CD4-positive, CD25-positive, alpha-beta regulatory T cell (primary cell): ENCODE measurements around the gene CES3. TPM values are rescaled to one million over a fixed set of nuclear protein-coding genes. Genes with fewer than 3 reads are reported as not detected.

Source experiments
- ATAC-seq, 2 donors: fragments of 150-1000 bp; cut with Tn5 transposase; one replicate each; pipeline ENCODE4 v1.10.0; 2021; ENCODE audit warnings: low read depth in 2 of 2, moderate number of reproducible peaks in 2 of 2, moderate library complexity in 1 of 2
- DNase-seq, 3 donors: peaks; one replicate each; pipeline versions ENCODE4 v3.0.0 to v3.0.0-alpha.2; 2012 to 2022; ENCODE audit warnings: mixed read lengths in 1 of 3
- H3K27ac ChIP-seq: one replicate; pipeline ENCODE4 v1.7.0; 2013; ENCODE audit warnings: mild to moderate bottlenecking, low read length; ENCODE audit not compliant: insufficient read depth, poor library complexity, severe bottlenecking
- H3K27me3 ChIP-seq: one replicate; pipeline ENCODE4 v1.7.0; 2013; ENCODE audit warnings: low read length; ENCODE audit not compliant: control insufficient read depth, insufficient read depth
- H3K36me3 ChIP-seq: one replicate; pipeline ENCODE4 v1.7.0; 2013; ENCODE audit warnings: mild to moderate bottlenecking, low read length, moderate library complexity; ENCODE audit not compliant: control insufficient read depth, insufficient read depth
- H3K4me1 ChIP-seq: 2 replicates; pipeline ENCODE4 v1.7.0; 2013; ENCODE audit warnings: mild to moderate bottlenecking, low read length; ENCODE audit not compliant: insufficient read depth, control insufficient read depth, poor library complexity, severe bottlenecking
- H3K4me3 ChIP-seq: one replicate; pipeline ENCODE4 v1.7.0; 2013; ENCODE audit warnings: low read depth, mild to moderate bottlenecking, low read length, moderate library complexity
- H3K9me3 ChIP-seq, 2 experiments: 1 replicate in 1 of 2; 2 replicates in 1 of 2; pipeline ENCODE4 v1.7.0; 2013; ENCODE audit warnings: low read length in 2 of 2, mild to moderate bottlenecking in 1 of 2, moderate library complexity in 1 of 2; ENCODE audit not compliant: control insufficient read depth in 2 of 2
- H3K27ac Mint-ChIP-seq, 3 donors: one replicate each; pipeline ENCODE4 v1.8.0; 2020 to 2022; ENCODE audit warnings: mild to moderate bottlenecking in 3 of 3, mixed read lengths in 3 of 3, moderate library complexity in 2 of 3
- H3K27me3 Mint-ChIP-seq: one replicate; pipeline ENCODE4 v1.8.0; 2022; ENCODE audit warnings: mild to moderate bottlenecking, mixed read lengths
- H3K36me3 Mint-ChIP-seq: one replicate; pipeline ENCODE4 v1.8.0; 2020; ENCODE audit warnings: mixed read lengths
- H3K4me1 Mint-ChIP-seq, 4 donors: one replicate each; pipeline ENCODE4 v1.8.0; 2020 to 2022; ENCODE audit warnings: mixed read lengths in 4 of 4, mild to moderate bottlenecking in 1 of 4
- H3K4me3 Mint-ChIP-seq, 4 donors: one replicate each; pipeline ENCODE4 v1.8.0; 2020 to 2022; ENCODE audit warnings: mild to moderate bottlenecking in 4 of 4, mixed read lengths in 4 of 4, moderate library complexity in 3 of 4
- H3K9me3 Mint-ChIP-seq, 7 donors: one replicate each; pipeline ENCODE4 v1.8.0; 2020 to 2022; ENCODE audit warnings: mixed read lengths in 7 of 7, mild to moderate bottlenecking in 3 of 7, moderate library complexity in 2 of 7
- polyA plus RNA-seq, 4 donors: library from polyadenylated mRNA; unstranded; fragments of 300-500 nt; fragmentation: Illumina TruSeq; gene quantifications; one replicate each; pipeline ENCODE4 v1.2.3, GENCODE V29; 2021
- total RNA-seq: library from RNA; stranded (reverse); gene quantifications from one replicate; pipeline ENCODE4 v1.2.3, GENCODE V29; 2022

CES3 gene
- total and polyA plus RNA-seq, 5 donors from 2014 or later: 0.10 to 0.74 (median 0.27) TPM

- DNase-seq (no peak), ATAC-seq (no peak)
- H3K4me1 Mint-ChIP-seq: peaks cover 0 to 11% (median 6%) of the 10 kb centered on the region in 4 donors
- Histone ChIP-seq H3K27ac (no peak overlapping the region), H3K36me3 (no peaks in the 10 kb centered on the region), H3K9me3 (no peaks in the 10 kb centered on the region), H3K4me1 (no peaks in the 10 kb centered on the region), H3K4me3 (no peak overlapping the region), H3K27me3 (no peaks in the 10 kb centered on the region)
- no peaks in the 10 kb centered on the region for H3K36me3 Mint-ChIP-seq
- no peak overlapping the region for H3K4me3 Mint-ChIP-seq
- H3K27me3 Mint-ChIP-seq: no peaks in the 10 kb centered on the region
- H3K27ac Mint-ChIP-seq: no peak overlapping the region
- no peaks in the 10 kb centered on the region for H3K9me3 Mint-ChIP-seq
These were observed 60.3 kb downstream of the CES3 start for GRCh38 chr16:67021321-67021720.

- Mint-ChIP-seq H3K36me3 (no peaks in the 10 kb centered on the region), H3K9me3 (no peaks in the 10 kb centered on the region), H3K27ac (peak overlapping the region in 1 of 3 donors; percentile 5), H3K4me3 (no peak overlapping the region), H3K4me1 (peaks cover 4 to 10% (median 7%) of the 10 kb centered on the region in 4 donors), H3K27me3 (no peaks in the 10 kb centered on the region)
- Histone ChIP-seq H3K27ac (no peak overlapping the region), H3K9me3 (no peaks in the 10 kb centered on the region), H3K36me3 (no peaks in the 10 kb centered on the region), H3K27me3 (no peaks in the 10 kb centered on the region), H3K4me3 (no peak overlapping the region), H3K4me1 (no peaks in the 10 kb centered on the region)
- ATAC-seq (no peak), DNase-seq (no peak)
These were observed 61.6 kb downstream of the CES3 start for GRCh38 chr16:67022531-67023214.

GRCh38 chr16:67023689-67024088, 62.6 kb downstream of the CES3 start:
- Histone ChIP-seq H3K27ac (no peak overlapping the region), H3K36me3 (no peaks in the 10 kb centered on the region), H3K27me3 (no peaks in the 10 kb centered on the region), H3K4me3 (no peak overlapping the region), H3K9me3 (no peaks in the 10 kb centered on the region), H3K4me1 (peaks cover 7% of the 10 kb centered on the region)
- Mint-ChIP-seq H3K9me3 (no peaks in the 10 kb centered on the region), H3K4me3 (peak overlapping the region in 2 of 4 donors; percentile 29 to 83), H3K27ac (no peak overlapping the region), H3K4me1 (peaks cover 5 to 14% (median 9%) of the 10 kb centered on the region in 4 donors), H3K36me3 (no peaks in the 10 kb centered on the region), H3K27me3 (no peaks in the 10 kb centered on the region)
- DNase-seq: no peak
- no peak for ATAC-seq

Other genes with a start within 250 kb of the CES3 start
- 91.9 TPM for gene DYNC1LI2, start 209.7 kb upstream of the CES3 start, total RNA-seq
- 10 to 100 TPM; 22.4 to 30.6 (median 24.4) TPM for gene DYNC1LI2, start 209.7 kb upstream of the CES3 start, polyA plus RNA-seq
- 0.20 TPM for gene TERB1, start 159.7 kb upstream of the CES3 start, total RNA-seq
- gene TERB1, start 159.7 kb upstream of the CES3 start, polyA plus RNA-seq: not detected
- 68.1 TPM for gene NAE1, start 130.3 kb upstream of the CES3 start, total RNA-seq
- gene NAE1, start 130.3 kb upstream of the CES3 start, polyA plus RNA-seq: 10 to 100 TPM; 81.2 to 89.1 (median 86.5) TPM
- gene CA7, start 116.9 kb upstream of the CES3 start, total RNA-seq: not detected
- not detected for gene CA7, start 116.9 kb upstream of the CES3 start, polyA plus RNA-seq
- 7.1 TPM for gene PDP2, start 80.8 kb upstream of the CES3 start, total RNA-seq
- gene PDP2, start 80.8 kb upstream of the CES3 start, polyA plus RNA-seq: 1 to 10 TPM in 3 of 4 donors, under 1 TPM in 1; 0.07 to 2.0 (median 1.7) TPM
- gene CDH16, start 42.4 kb upstream of the CES3 start, total RNA-seq: not detected
- not detected for gene CDH16, start 42.4 kb upstream of the CES3 start, polyA plus RNA-seq
- gene RRAD, start 35.7 kb upstream of the CES3 start, total RNA-seq: 0.35 TPM
- gene RRAD, start 35.7 kb upstream of the CES3 start, polyA plus RNA-seq: not detected
- 64.6 TPM for gene CIAO2B, start 26.9 kb upstream of the CES3 start, total RNA-seq
- 100 to 1,000 TPM; 126 to 161 (median 147) TPM for gene CIAO2B, start 26.9 kb upstream of the CES3 start, polyA plus RNA-seq
- gene CES2, start 25.8 kb upstream of the CES3 start, total RNA-seq: 35.4 TPM
- 10 to 100 TPM; 19.3 to 22.5 (median 19.7) TPM for gene CES2, start 25.8 kb upstream of the CES3 start, polyA plus RNA-seq
- gene CES4A, start 27.3 kb downstream of the CES3 start, total RNA-seq: 11.9 TPM
- gene CES4A, start 27.3 kb downstream of the CES3 start, polyA plus RNA-seq: 1 to 10 TPM; 1.6 to 3.0 (median 2.7) TPM
- 108 TPM for gene CBFB, start 67.9 kb downstream of the CES3 start, total RNA-seq
- 100 to 1,000 TPM in 1 of 4 donors, 10 to 100 TPM in 3; 60.9 to 104 (median 77.2) TPM for gene CBFB, start 67.9 kb downstream of the CES3 start, polyA plus RNA-seq
- gene PHAF1, start 148.7 kb downstream of the CES3 start, total RNA-seq: 19.2 TPM
- gene PHAF1, start 148.7 kb downstream of the CES3 start, polyA plus RNA-seq: 10 to 100 TPM; 10.0 to 12.2 (median 11.4) TPM
- 3.4 TPM for gene B3GNT9, start 189.7 kb downstream of the CES3 start, total RNA-seq
- 1 to 10 TPM in 3 of 4 donors, under 1 TPM in 1; 0.44 to 1.3 (median 1.2) TPM for gene B3GNT9, start 189.7 kb downstream of the CES3 start, polyA plus RNA-seq
- gene TRADD, start 198.6 kb downstream of the CES3 start, total RNA-seq: 50.3 TPM
- gene TRADD, start 198.6 kb downstream of the CES3 start, polyA plus RNA-seq: 10 to 100 TPM; 66.4 to 92.4 (median 88.1) TPM
- gene FBXL8, start 198.7 kb downstream of the CES3 start, total RNA-seq: 16.6 TPM
- 1 to 10 TPM; 2.5 to 6.6 (median 4.0) TPM for gene FBXL8, start 198.7 kb downstream of the CES3 start, polyA plus RNA-seq
- gene HSF4, start 203.5 kb downstream of the CES3 start, total RNA-seq: 34.4 TPM
- gene HSF4, start 203.5 kb downstream of the CES3 start, polyA plus RNA-seq: not detected
- gene NOL3, start 209.3 kb downstream of the CES3 start, total RNA-seq: 2.3 TPM
- not detected for gene NOL3, start 209.3 kb downstream of the CES3 start, polyA plus RNA-seq
- 19.6 TPM for gene MATCAP1, start 222.7 kb downstream of the CES3 start, total RNA-seq
- gene MATCAP1, start 222.7 kb downstream of the CES3 start, polyA plus RNA-seq: under 1 TPM in 1 of 4 donors, not detected in 3; 0.80 TPM
- 0.86 TPM for gene EXOC3L1, start 228.9 kb downstream of the CES3 start, total RNA-seq
- gene EXOC3L1, start 228.9 kb downstream of the CES3 start, polyA plus RNA-seq: under 1 TPM in 2 of 4 donors, not detected in 2; 0.25 to 0.35 TPM
- 63.7 TPM for gene E2F4, start 230.9 kb downstream of the CES3 start, total RNA-seq
- gene E2F4, start 230.9 kb downstream of the CES3 start, polyA plus RNA-seq: 10 to 100 TPM; 46.8 to 54.9 (median 48.9) TPM
- 2.2 TPM for gene ELMO3, start 237.9 kb downstream of the CES3 start, total RNA-seq
- gene ELMO3, start 237.9 kb downstream of the CES3 start, polyA plus RNA-seq: under 1 TPM in 1 of 4 donors, not detected in 3; 0.09 TPM